Astrocyte of the cerebellum (primary cell): ENCODE measurements around the gene C1QTNF6.

Source experiments
- DNase-seq: peaks from one replicate; pipeline ENCODE4 v3.0.0-alpha.2; 2011; ENCODE audit warnings: low read depth
- H3K4me3 ChIP-seq: 2 replicates; pipeline ENCODE4 v1.5.1; 2011; ENCODE audit warnings: mild to moderate bottlenecking, low read depth, low read length, moderate library complexity
- in situ Hi-C: cut with HindIII; loops from 2 replicates; pipeline ENCODE4 v1.10.0; 2017; ENCODE audit warnings: low sequenced_read_pairs
- TF ChIP-seq, protein P1 (sequence below): IDR thresholded peaks from 2 replicates; pipeline ENCODE4 v1.5.1; 2012; ENCODE audit warnings: low read length, low read depth, moderate library complexity, mild to moderate bottlenecking; ENCODE audit errors: missing control alignments

The C1QTNF6 gene

DNA sequence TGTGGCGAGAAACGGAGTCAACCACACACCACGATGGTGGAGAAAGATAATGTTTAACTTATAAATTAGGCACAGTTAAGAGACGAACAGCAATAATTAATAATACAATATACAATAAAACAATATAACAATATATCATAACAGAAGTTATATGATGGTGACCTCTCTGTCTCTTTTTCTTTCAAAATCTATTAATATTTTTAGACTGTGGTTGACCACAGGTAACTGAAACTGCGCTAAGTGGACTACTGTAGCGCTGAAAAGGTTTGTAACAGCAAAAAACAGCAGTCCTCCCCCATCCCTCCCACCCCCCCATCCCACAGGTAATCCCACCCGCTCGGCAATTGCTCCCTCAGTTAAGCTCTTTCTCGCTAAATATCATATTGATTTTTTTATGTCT lies 27.8 kb upstream of the C1QTNF6 start:
- in situ Hi-C loops = no loop called here
- no peak overlapping the region for H3K4me3 ChIP-seq
- DNase-seq = no peak
- TF ChIP-seq, protein P1, sequence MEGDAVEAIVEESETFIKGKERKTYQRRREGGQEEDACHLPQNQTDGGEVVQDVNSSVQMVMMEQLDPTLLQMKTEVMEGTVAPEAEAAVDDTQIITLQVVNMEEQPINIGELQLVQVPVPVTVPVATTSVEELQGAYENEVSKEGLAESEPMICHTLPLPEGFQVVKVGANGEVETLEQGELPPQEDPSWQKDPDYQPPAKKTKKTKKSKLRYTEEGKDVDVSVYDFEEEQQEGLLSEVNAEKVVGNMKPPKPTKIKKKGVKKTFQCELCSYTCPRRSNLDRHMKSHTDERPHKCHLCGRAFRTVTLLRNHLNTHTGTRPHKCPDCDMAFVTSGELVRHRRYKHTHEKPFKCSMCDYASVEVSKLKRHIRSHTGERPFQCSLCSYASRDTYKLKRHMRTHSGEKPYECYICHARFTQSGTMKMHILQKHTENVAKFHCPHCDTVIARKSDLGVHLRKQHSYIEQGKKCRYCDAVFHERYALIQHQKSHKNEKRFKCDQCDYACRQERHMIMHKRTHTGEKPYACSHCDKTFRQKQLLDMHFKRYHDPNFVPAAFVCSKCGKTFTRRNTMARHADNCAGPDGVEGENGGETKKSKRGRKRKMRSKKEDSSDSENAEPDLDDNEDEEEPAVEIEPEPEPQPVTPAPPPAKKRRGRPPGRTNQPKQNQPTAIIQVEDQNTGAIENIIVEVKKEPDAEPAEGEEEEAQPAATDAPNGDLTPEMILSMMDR = no peak

DNA sequence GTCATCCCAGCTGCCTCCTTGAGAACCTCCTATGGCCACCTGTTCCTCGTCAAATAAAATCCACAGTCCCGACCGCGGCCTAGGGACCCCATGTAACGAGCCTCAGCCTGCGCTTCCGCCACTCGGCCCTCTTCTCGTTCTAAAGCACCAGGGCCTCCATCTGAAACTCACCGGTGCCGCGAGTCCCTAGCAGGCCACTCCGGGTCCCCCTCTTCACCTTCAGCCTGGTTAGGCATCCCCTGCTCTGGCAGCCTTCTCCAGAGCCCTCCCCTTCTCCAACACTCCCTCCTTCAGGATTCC lies 26.6 kb upstream of the C1QTNF6 start:
- DNase-seq = no peak
- TF ChIP-seq, protein P1 = no peak
- H3K4me3 ChIP-seq = no peak overlapping the region
- in situ Hi-C loops = no loop called here

GRCh38 chr22:37213941-37214730 lies 26.1 kb upstream of the C1QTNF6 start:
- TF ChIP-seq, protein P1 = no peak

GRCh38 chr22:37213218-37213855 lies 25.3 kb upstream of the C1QTNF6 start:
- in situ Hi-C loops = no loop called here
- DNase-seq = no peak
- H3K4me3 ChIP-seq = no peak overlapping the region
- TF ChIP-seq, protein P1 = no peak

More at GRCh38 chr22:37213941-37214730, 26.1 kb upstream of the C1QTNF6 start:
- no peak overlapping the region for H3K4me3 ChIP-seq
- no peak for DNase-seq
- in situ Hi-C loops = no loop called here

DNA sequence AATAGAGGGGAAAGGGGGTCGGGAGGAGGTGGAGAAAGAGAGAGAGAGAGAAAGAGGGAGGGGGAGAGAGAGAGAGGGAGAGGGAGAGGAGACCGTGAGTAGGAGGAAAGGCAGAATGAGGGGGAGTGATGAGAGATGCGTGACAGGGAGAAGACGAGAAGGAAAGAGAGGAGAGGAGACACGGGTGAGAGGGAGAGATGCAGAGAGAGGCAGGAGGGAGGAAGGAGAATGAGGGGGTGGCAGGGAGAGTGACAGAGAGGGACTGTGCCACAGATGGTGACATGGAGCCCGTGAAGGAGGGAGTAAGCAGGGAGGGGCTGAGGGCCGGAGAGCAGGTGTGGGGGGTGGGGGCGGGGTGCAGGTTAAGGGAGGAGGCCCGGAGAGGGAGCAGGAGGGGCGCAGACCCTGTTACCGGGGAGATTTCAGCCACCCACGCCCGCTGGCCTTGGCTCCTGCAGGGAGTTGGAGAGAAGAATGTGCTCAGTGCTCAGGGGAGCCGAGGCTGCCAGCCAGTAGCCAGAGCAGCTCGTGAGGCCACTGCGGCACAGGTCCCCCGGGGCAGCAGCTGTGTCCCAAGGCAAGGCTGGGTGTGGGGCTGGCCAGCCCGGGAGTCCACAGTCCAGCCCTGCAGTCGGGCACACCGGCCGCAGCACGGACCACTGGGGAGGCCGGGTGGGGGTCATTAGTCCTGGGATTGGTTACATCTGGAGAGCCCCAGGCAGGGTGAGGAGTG lies 24.3 kb upstream of the C1QTNF6 start, which contains the start of gene SSTR3:
TSS of gene SSTR3 (minus strand) at position 304 of the 733 bp plus-strand sequence. CDS start 4,674 bp downstream, outside the sequence.
- in situ Hi-C loops = no loop called here
- TF ChIP-seq, protein P1 = no peak
- DNase-seq = no peak
- H3K4me3 ChIP-seq = no peak within 1 kb of the TSS

GRCh38 chr22:37211866-37212173 lies 23.8 kb upstream of the C1QTNF6 start:
- in situ Hi-C loops = no loop called here
- DNase-seq = no peak
- TF ChIP-seq, protein P1 = no peak
- H3K4me3 ChIP-seq = no peak overlapping the region
